Neural cell (in vitro differentiated cells): Measurements from ENCODE around the gene FBL.
"Not testable (repeated sequence)": the region's sequence is repeated elsewhere in the genome, so short reads cannot be mapped to it uniquely, and the experiment has no call there.

Experiments used
- CTCF ChIP-seq: fragments of 450-650 bp; IDR thresholded peaks from 2 replicates; pipeline ENCODE4 v1.5.1; 2014; ENCODE audit warnings: antibody characterized with exemption, mild to moderate bottlenecking, moderate library complexity; ENCODE audit not compliant: poor library complexity, severe bottlenecking
- EP300 ChIP-seq: fragments of 450-650 bp; conservative IDR thresholded peaks from 2 replicates; pipeline ENCODE4 v1.6.1; 2014; ENCODE audit warnings: antibody characterized with exemption, mild to moderate bottlenecking, moderate library complexity; ENCODE audit not compliant: poor library complexity, severe bottlenecking
- EZH2 ChIP-seq: fragments of 200-600, 300-800 bp; shearing (Covaris generic), sonication (generic); IDR thresholded peaks from 2 replicates; pipeline ENCODE4 v1.6.1; 2014; ENCODE audit warnings: antibody characterized with exemption, low read length, borderline replicate concordance, mild to moderate bottlenecking; ENCODE audit not compliant: insufficient read depth, poor library complexity, severe bottlenecking
- MXI1 ChIP-seq: fragments of 450-650 bp; conservative IDR thresholded peaks from 2 replicates; pipeline ENCODE4 v1.6.1; 2014; ENCODE audit warnings: antibody characterized with exemption, mild to moderate bottlenecking; ENCODE audit not compliant: poor library complexity, severe bottlenecking
- POLR2AphosphoS5 ChIP-seq: IDR thresholded peaks from 2 replicates; pipeline ENCODE4 v1.6.1; 2012
- RAD21 ChIP-seq: fragments of 450-650 bp; conservative IDR thresholded peaks from 2 replicates; pipeline ENCODE4 v1.6.1; 2014; ENCODE audit warnings: antibody characterized with exemption, mild to moderate bottlenecking, moderate library complexity
- REST ChIP-seq: IDR thresholded peaks from 2 replicates; pipeline ENCODE4 v1.6.1; 2012; ENCODE audit warnings: borderline replicate concordance
- TAF1 ChIP-seq: IDR thresholded peaks from 2 replicates; pipeline ENCODE4 v1.6.1; 2012; ENCODE audit warnings: low read depth

- not testable (repeated sequence) for TF ChIP-seq CTCF, POLR2AphosphoS5, REST, EZH2, MXI1, EP300, RAD21, TAF1
These were observed 46.3 kb upstream of the FBL start for GRCh38 chr19:39892506-39892902.
